SK-N-SH treated with all-trans-retinoic acid at 6 μM for 48 hours (cell line): Measurements from ENCODE around the gene KIF4A.

Experiments used
- ARNTL ChIP-seq: fragments of 450-650 bp; formaldehyde crosslinking; IDR thresholded peaks from 2 replicates; pipeline ENCODE4 v1.5.0; 2020; ENCODE audit warnings: low read depth, mild to moderate bottlenecking, moderate library complexity, borderline replicate concordance
- CSDC2 ChIP-seq: fragments of 250-450 bp; sonication (Bioruptor Pico); IDR thresholded peaks from 2 replicates; pipeline ENCODE4 v1.5.0; 2020; ENCODE audit warnings: mild to moderate bottlenecking, moderate library complexity
- CSRNP3 ChIP-seq: fragments of 250-450 bp; sonication (Bioruptor Pico); IDR thresholded peaks from 2 replicates; pipeline ENCODE4 v1.5.1; 2021; ENCODE audit warnings: mild to moderate bottlenecking, moderate library complexity
- GLIS3 ChIP-seq: fragments of 250-450 bp; sonication (Bioruptor Pico); IDR thresholded peaks from 2 replicates; pipeline ENCODE4 v1.5.0; 2020; ENCODE audit warnings: mild to moderate bottlenecking, moderate library complexity
- ISL1 ChIP-seq: fragments of 250-450 bp; sonication (Bioruptor Pico); IDR thresholded peaks from 2 replicates; pipeline ENCODE4 v2.1.2; 2022; ENCODE audit warnings: mild to moderate bottlenecking, moderate library complexity
- PATZ1 ChIP-seq: fragments of 250-450 bp; sonication (Bioruptor Pico); IDR thresholded peaks from 2 replicates; pipeline ENCODE4 v1.8.0; 2020; ENCODE audit warnings: mild to moderate bottlenecking, moderate library complexity, borderline replicate concordance
- SNAI2 ChIP-seq: fragments of 250-450 bp; sonication (Bioruptor Pico); IDR thresholded peaks from 2 replicates; pipeline ENCODE4 v1.5.0; 2020; ENCODE audit warnings: mild to moderate bottlenecking, moderate library complexity
- ZC3H10 ChIP-seq: fragments of 250-450 bp; sonication (Bioruptor Pico); IDR thresholded peaks from 2 replicates; pipeline ENCODE4 v1.5.1; 2021; ENCODE audit warnings: mild to moderate bottlenecking, moderate library complexity
- ZFP30 ChIP-seq: fragments of 450-650 bp; formaldehyde crosslinking; IDR thresholded peaks from 2 replicates; pipeline ENCODE4 v1.5.0; 2022; ENCODE audit warnings: mild to moderate bottlenecking, moderate library complexity
- ZNF565 ChIP-seq: fragments of 450-650 bp; formaldehyde crosslinking; conservative IDR thresholded peaks from 2 replicates; pipeline ENCODE4 v1.5.0; 2020; ENCODE audit warnings: low read depth, mild to moderate bottlenecking, moderate library complexity
- TF ChIP-seq, protein P1 (sequence below): fragments of 250-450 bp; sonication (Bioruptor Pico); IDR thresholded peaks from 2 replicates; pipeline ENCODE4 v1.5.1; 2020; ENCODE audit warnings: low read depth, mild to moderate bottlenecking, moderate library complexity

DNA sequence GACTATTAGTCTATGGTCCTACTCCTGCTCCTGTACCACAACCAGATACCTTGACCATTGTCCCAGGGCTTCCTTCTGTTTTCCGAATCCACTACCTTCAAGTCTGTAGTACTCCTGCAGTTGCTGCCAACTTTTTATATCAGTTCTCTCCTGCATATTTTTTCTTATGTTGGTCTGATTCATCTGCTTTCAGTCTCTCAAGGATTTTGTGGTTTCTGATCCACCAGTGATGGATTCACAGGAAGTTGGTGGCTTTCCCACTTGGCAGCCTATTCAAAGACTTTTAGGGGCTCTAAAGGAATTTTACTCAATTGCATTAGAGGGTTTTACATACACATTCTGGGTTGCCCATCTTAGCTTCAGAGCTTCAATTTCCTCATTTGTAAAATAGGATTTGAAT lies 23.6 kb downstream of the KIF4A start:
- TF ChIP-seq GLIS3 (CRISPR knock-in tag): no peak
- TF ChIP-seq, protein P1, sequence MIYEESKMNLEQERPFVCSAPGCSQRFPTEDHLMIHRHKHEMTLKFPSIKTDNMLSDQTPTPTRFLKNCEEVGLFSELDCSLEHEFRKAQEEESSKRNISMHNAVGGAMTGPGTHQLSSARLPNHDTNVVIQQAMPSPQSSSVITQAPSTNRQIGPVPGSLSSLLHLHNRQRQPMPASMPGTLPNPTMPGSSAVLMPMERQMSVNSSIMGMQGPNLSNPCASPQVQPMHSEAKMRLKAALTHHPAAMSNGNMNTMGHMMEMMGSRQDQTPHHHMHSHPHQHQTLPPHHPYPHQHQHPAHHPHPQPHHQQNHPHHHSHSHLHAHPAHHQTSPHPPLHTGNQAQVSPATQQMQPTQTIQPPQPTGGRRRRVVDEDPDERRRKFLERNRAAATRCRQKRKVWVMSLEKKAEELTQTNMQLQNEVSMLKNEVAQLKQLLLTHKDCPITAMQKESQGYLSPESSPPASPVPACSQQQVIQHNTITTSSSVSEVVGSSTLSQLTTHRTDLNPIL: no peak
- TF ChIP-seq ZNF565 (CRISPR knock-in tag): no peak
- TF ChIP-seq SNAI2 (CRISPR knock-in tag): no peak
- TF ChIP-seq ZFP30 (CRISPR knock-in tag): no peak
- TF ChIP-seq ARNTL (CRISPR knock-in tag): no peak
- no peak for TF ChIP-seq CSRNP3 (CRISPR knock-in tag)
- TF ChIP-seq PATZ1 (CRISPR knock-in tag): no peak
- no peak for TF ChIP-seq ISL1 (CRISPR knock-in tag)
- TF ChIP-seq CSDC2 (CRISPR knock-in tag): no peak
- TF ChIP-seq ZC3H10 (CRISPR knock-in tag): no peak
